ENCODE measurements around the gene ZNF544. TPM values are rescaled to one million over a fixed set of nuclear protein-coding genes. Genes with fewer than 3 reads are reported as not detected.
"Not testable (repeated sequence)": the region's sequence is repeated elsewhere in the genome, so short reads cannot be mapped to it uniquely, and the experiment has no call there.

The ZNF544 gene
- total RNA-seq, 1 donor from 2014 or later = 24.9 TPM

DNA sequence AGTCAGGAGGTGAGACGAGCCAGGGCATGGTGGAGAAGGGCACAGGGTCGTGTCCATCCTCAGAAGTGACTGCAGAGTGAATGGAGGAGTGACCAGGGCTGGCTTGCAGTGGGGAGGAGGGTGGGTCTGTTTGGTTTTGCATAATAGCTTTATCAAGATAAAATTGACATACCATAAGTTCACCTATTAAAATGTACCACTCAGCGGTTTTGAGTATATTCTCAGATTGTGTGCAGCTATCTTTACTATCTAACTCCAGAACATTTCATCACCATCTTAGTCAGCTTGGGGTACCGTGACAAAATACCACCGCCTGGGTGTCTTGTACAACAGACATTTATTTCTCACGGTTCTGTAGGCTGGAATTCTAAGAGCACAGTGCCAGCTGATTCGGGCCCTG is 63.2 kb downstream of the ZNF544 start:
- DNase-seq = no peak
- no peak for ATAC-seq (ENCODE audit: poor library complexity)
- intact Hi-C loops (cut with DNase I) = no loop called here

GRCh38 chr19:58294743-58295374 is 66.1 kb downstream of the ZNF544 start:
- no peak for ATAC-seq (ENCODE audit: poor library complexity)
- DNase-seq = no peak
- intact Hi-C loops (cut with DNase I) = no loop called here

GRCh38 chr19:58296104-58296503 is 67.4 kb downstream of the ZNF544 start:
- ATAC-seq (ENCODE audit: poor library complexity) (no peak), DNase-seq (no peak)
- intact Hi-C loops (cut with DNase I) = no loop called here

GRCh38 chr19:58300620-58301019 is 71.9 kb downstream of the ZNF544 start:
- no peak for ATAC-seq (ENCODE audit: poor library complexity)

DNA sequence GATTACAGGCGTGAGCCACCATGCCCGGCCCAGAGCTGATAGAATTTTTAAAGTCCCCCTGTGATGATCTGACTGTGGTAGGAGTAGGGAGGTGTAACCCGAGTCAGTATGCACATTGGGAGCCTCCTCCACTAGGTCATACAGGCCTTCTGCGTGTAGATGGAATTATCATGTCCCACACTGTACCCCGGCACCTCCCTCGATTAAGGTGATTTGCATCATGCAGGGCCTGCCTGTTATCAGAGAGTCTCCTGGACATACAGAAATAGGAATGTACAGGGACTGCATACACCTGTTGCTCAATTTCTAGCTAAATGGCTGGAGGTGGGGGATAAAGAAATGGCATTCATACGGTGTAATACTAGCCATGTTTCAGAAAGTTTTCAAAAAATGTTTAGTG is 75.5 kb downstream of the ZNF544 start:
- intact Hi-C loops (cut with DNase I) = no loop called here
- ATAC-seq (ENCODE audit: poor library complexity) (no peak), DNase-seq (no peak)

More at GRCh38 chr19:58300620-58301019, 71.9 kb downstream of the ZNF544 start:
- intact Hi-C loops (cut with DNase I) = no loop called here
- no peak for DNase-seq

- DNase-seq (no peak), ATAC-seq (ENCODE audit: poor library complexity) (peak; percentile 16)
- intact Hi-C loops (cut with DNase I) = loop anchor here (5.0 kb wide), 1 partner anchor 122 kb away; the partner anchor contains the start of gene ZNF274
Measured at GRCh38 chr19:58304748-58305064, 76.0 kb downstream of the ZNF544 start.

DNA sequence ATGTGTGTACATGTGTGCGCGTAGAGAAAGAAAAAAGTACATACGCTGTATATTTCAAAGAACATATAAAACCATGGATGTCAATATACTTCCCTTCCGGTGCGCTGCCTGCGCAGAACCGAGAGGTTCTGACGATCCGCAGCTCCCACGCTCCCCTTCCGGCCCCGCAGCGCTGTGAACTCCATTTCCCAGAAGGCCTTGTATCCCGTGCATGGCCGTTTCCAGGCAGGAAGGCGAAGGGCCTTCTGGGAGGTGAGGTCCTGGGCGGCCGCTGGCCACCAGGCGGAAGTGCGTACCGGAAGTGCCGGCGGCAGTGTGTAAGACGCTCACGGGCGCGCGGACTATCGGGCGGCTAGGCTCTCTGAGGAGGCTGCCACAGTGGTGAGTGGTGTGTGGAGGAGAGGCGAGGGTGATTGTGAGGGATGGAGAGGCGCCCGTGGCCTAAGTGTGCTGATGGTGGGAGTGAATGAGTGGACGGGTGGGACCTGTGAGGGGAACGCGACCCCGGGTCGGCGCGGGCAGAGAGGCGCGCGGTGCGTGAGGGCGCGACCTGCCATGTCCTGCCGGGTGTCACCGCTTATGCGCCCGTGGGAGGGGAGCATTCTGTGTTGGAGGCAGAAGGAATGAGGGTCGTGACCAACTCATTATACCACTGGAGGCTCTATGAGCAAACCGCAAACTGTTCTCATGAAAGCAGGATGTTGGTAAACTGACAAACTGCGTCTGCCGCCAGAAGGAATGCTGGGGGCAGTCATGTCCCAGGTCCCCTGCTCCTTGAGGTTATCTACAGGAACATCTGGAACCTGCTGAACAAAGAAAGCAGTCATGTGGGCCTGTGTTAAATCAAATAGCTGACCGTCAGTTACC is 76.6 kb downstream of the ZNF544 start, which contains the start of gene ERVK3-1:
ERVK3-1 (plus strand) TSS at position 313 of the 867 bp plus-strand sequence. CDS start 6,792 bp downstream, outside the sequence.
- ATAC-seq (ENCODE audit: poor library complexity) (peak; percentile 99), DNase-seq (peak; percentile 98)
- intact Hi-C loops (cut with DNase I) = loop anchor here (5.0 kb wide), 1 partner anchor 123 kb away; the partner anchor contains the start of gene ZNF274

GRCh38 chr19:58305932-58306323 is 77.2 kb downstream of the ZNF544 start:
- intact Hi-C loops (cut with DNase I) = loop anchor here (5.0 kb wide), 1 partner anchor 124 kb away; the partner anchor contains the start of gene ZNF274
- no peak for DNase-seq

DNA sequence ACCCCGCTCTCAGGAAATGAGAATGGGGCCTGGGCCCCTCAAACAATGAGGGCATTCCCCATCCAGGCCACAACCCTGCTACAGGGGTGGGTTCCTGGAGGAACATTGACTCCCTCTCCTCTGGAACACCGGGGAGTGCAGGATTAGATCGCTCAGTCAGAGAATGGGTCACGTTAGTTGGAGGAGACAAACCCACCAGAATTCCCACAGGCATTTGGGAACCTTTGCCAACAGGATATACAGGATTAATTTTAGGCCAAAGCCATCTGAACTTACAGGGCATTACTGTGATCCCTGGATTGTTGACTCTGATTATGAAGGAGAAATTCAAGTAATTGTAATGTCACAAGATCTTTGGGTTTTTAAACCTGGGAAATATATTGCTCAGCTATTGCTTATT is 79.0 kb downstream of the ZNF544 start:
- intact Hi-C loops (cut with DNase I) = loop anchor here (5.0 kb wide), 1 partner anchor 125 kb away; the partner anchor contains the start of gene ZNF274
- DNase-seq (no peak), ATAC-seq (ENCODE audit: poor library complexity) (no peak)

More at GRCh38 chr19:58305932-58306323, 77.2 kb downstream of the ZNF544 start:
- ATAC-seq (ENCODE audit: poor library complexity) = no peak

DNA sequence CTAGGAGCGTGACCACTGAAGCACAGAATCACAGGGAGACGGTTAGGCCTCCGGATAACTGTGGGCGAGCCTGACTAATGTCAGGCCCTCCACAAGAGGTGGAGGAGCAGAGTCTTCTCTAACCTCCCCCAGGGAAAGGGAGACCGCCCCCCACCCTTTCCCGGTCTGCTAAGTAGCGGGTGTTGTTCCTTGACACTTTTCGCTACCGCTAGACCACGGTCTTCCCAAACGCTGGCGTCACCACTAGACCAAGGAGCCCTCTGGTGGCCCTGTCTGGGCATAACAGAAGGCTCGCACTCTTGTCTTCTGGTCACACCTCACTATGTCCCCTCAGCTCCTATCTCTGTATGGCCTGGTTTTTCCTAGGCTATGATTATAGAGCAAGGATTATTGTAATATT is 82.0 kb downstream of the ZNF544 start:
- peak; percentile 56 for DNase-seq
- intact Hi-C loops (cut with DNase I); ATAC-seq (ENCODE audit: poor library complexity): not testable (repeated sequence)

- DNase-seq (no peak), ATAC-seq (ENCODE audit: poor library complexity) (no peak)
- intact Hi-C loops (cut with DNase I) = no loop called here
Measured at GRCh38 chr19:58311345-58311865, 82.7 kb downstream of the ZNF544 start.

Other genes with a start within 250 kb of the ZNF544 start
- gene ZNF606, start 226.1 kb upstream of the ZNF544 start, total RNA-seq = 15.0 TPM
- gene ZSCAN1, start 194.9 kb upstream of the ZNF544 start, total RNA-seq = not detected
- gene ZNF135, start 169.6 kb upstream of the ZNF544 start, total RNA-seq = 3.4 TPM
- gene ZSCAN18, start 130.7 kb upstream of the ZNF544 start, total RNA-seq = 60.5 TPM
- 6.5 TPM for gene ZNF329, start 78.1 kb upstream of the ZNF544 start, total RNA-seq
- 17.4 TPM for gene ZNF274, start 45.9 kb upstream of the ZNF544 start, total RNA-seq
- 4.6 TPM for gene ZNF8, start 50.0 kb downstream of the ZNF544 start, total RNA-seq
- gene ERVK3-1, start 76.5 kb downstream of the ZNF544 start, total RNA-seq = 20.0 TPM
- gene ZSCAN22, start 98.1 kb downstream of the ZNF544 start, total RNA-seq = 1.7 TPM
- gene A1BG, start 124.6 kb downstream of the ZNF544 start, total RNA-seq = 4.1 TPM
- gene ZNF497, start 133.8 kb downstream of the ZNF544 start, total RNA-seq = 0.30 TPM
- gene ZNF837, start 152.1 kb downstream of the ZNF544 start, total RNA-seq = 0.13 TPM
- gene RPS5, start 158.4 kb downstream of the ZNF544 start, total RNA-seq = 481 TPM
- gene RNF225, start 166.7 kb downstream of the ZNF544 start, total RNA-seq = not detected
- gene ZNF584, start 179.7 kb downstream of the ZNF544 start, total RNA-seq = 16.1 TPM
- 4.6 TPM for gene ZNF132, start 211.2 kb downstream of the ZNF544 start, total RNA-seq
- gene ZNF324B, start 222.7 kb downstream of the ZNF544 start, total RNA-seq = 2.6 TPM
- gene ZNF324, start 238.2 kb downstream of the ZNF544 start, total RNA-seq = 5.1 TPM
- gene ZNF446, start 247.4 kb downstream of the ZNF544 start, total RNA-seq = 4.6 TPM